Epithelial cell of proximal tubule (primary cell): ENCODE results near the gene CDK5. TPM values are rescaled to one million over a fixed set of nuclear protein-coding genes. Genes with fewer than 3 reads are reported as not detected.

Experiments used
- DNase-seq: peaks from one replicate; pipeline ENCODE4 v3.0.0-alpha.2; 2011; ENCODE audit warnings: low read depth
- H3K4me3 ChIP-seq: 2 replicates; pipeline ENCODE4 v1.5.1; 2011; ENCODE audit warnings: low read depth, mild to moderate bottlenecking, low read length
- total RNA-seq: library from RNA; depleted of rRNA; stranded (reverse); fragments of >200 nt; gene quantifications from 2 replicates; pipeline ENCODE4 v1.2.3, GENCODE V29; 2015
- TF ChIP-seq, protein P1 (sequence below): conservative IDR thresholded peaks from 2 replicates; pipeline ENCODE4 v1.5.1; 2012; ENCODE audit warnings: low read depth, mild to moderate bottlenecking, low read length

The CDK5 gene
- total RNA-seq, 1 donor from 2014 or later, result 19.3 TPM

DNA sequence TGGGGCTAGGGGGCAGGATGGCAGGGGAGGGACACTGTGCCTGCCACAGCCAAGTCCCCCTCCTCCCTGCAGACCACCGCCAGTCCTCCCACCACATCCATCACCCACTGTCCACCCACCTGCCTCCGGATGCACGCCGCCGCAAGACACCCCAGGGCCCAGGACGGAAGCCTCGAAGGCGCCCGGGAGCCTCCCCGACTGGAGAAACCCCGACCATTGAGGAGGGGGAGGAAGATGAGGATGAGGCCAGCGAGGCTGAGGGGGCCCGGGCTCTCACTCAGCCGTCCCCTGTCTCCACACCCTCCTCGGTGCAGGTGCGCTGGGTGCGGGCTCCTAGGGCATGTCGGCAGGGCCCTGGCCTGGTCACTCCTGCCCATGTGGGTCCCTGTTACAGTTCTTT, 6.8 kb upstream of the CDK5 start:
- no peak overlapping the region for H3K4me3 ChIP-seq
- TF ChIP-seq, protein P1, sequence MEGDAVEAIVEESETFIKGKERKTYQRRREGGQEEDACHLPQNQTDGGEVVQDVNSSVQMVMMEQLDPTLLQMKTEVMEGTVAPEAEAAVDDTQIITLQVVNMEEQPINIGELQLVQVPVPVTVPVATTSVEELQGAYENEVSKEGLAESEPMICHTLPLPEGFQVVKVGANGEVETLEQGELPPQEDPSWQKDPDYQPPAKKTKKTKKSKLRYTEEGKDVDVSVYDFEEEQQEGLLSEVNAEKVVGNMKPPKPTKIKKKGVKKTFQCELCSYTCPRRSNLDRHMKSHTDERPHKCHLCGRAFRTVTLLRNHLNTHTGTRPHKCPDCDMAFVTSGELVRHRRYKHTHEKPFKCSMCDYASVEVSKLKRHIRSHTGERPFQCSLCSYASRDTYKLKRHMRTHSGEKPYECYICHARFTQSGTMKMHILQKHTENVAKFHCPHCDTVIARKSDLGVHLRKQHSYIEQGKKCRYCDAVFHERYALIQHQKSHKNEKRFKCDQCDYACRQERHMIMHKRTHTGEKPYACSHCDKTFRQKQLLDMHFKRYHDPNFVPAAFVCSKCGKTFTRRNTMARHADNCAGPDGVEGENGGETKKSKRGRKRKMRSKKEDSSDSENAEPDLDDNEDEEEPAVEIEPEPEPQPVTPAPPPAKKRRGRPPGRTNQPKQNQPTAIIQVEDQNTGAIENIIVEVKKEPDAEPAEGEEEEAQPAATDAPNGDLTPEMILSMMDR, result no peak
- DNase-seq, result no peak

DNA sequence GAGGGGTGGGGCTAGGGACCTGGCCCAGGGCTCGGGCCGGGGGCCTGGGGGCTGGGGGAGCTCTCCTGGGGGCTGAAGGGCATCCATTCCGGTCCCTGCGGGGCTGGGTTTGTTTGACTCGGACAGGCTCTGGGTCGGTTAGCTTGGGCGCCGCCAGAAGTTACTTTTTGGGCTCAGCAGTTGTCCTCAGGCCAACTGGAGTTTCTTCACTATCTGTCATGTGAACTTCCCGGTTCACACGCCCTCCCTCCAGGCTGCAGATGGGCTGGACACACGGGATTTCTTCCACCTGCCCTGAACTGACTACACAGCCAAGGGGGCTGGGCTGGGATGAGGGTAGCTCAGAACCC, 5.5 kb upstream of the CDK5 start:
- H3K4me3 ChIP-seq, result peak overlapping the region; percentile 72
- TF ChIP-seq, protein P1, result no peak
- DNase-seq, result no peak

DNA sequence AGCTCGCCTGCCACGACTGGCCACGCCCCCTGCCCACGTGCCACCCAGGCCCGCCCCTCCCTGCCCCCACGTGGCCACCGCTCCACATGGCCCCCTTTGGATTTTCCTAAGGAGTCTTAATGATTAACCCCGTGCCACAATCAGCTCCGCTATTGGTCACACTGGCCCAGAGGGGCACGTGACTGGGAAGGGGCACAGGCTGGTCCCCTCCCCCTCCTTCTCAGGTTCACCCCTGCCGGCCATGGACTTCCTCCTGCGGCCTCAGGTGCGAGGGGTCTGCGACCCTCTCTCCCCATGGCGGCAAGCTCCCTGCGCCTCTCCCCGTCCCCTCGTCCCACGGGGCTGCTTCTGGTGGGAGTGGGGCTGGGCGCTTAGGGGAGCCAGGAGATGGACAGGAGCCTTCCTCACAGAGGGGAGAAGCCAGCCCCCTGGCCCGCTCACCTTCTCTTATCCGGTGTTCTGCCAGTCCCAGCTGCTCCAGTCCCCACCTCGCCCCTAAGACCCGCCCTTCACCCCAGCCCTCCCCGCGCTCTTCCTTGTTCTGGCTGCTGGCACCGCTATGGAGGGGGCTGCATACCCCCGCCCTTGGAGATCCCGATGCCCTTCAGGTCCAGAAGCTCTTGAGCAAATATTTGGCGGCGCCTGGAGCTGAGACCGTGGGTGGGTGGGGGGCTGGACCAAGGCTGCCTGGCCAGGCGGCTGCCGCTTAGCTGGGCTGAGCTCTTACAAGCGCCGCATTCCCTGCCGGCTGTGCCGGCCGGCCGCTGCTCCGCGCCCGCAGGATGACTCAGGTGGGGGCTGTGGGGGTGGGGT, 4.9 kb upstream of the CDK5 start:
- H3K4me3 ChIP-seq, result peak overlapping the region; percentile 72
- peak; percentile 64 for DNase-seq
- TF ChIP-seq, protein P1, result no peak

GRCh38 chr7:151062111-151062398, 4.4 kb upstream of the CDK5 start:
- TF ChIP-seq, protein P1, result no peak
- H3K4me3 ChIP-seq, result peak overlapping the region; percentile 31
- no peak for DNase-seq

- TF ChIP-seq, protein P1, result no peak
- H3K4me3 ChIP-seq, result peak overlapping the region; percentile 71
Observed at GRCh38 chr7:151061213-151062110, 3.8 kb upstream of the CDK5 start.

GRCh38 chr7:151060416-151061212, 2.9 kb upstream of the CDK5 start:
- H3K4me3 ChIP-seq, result peak overlapping the region; percentile 71
- TF ChIP-seq, protein P1, result peak; percentile 39
- DNase-seq, result no peak

More at GRCh38 chr7:151061213-151062110, 3.8 kb upstream of the CDK5 start:
- no peak for DNase-seq
